ENCODE data around the gene CFAP141.
"Not testable (repeated sequence)": the region's sequence is repeated elsewhere in the genome, so short reads cannot be mapped to it uniquely, and the experiment has no call there.

CFAP141 gene

DNA sequence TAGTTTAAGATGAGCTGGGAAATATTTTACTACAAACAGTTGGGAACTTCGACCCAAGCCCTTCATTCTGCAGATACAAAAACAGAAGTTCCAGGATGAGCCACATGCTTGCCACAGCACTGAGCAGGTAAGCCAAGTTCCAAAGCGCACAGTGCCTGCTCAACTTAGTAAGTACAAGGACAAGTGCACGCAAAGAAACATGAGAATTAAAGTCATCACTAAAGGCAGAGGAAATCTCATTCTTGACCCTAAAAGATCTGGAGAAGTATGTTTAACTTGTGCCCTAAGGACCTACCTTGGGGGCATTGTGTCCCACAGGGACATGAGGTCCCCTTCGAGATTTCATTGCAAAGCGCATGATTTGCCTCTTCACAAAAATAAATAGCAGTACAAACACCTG, 13.4 kb upstream of the CFAP141 start:
- Histone ChIP-seq H3K9me3 (ENCODE audit: severe bottlenecking) (peaks cover 2% of the 10 kb centered on the region), H3K36me3 (peaks cover 82% of the 10 kb centered on the region), H3K4me3 (ENCODE audit: low read depth, low read length) (peak overlapping the region; percentile 80), H3K27me3 (ENCODE audit: insufficient read depth, low read depth, severe bottlenecking) (no peaks in the 10 kb centered on the region), H3K27ac (peak overlapping the region; percentile 97)
- DNase-seq: no peak
- TF ChIP-seq, protein P1, sequence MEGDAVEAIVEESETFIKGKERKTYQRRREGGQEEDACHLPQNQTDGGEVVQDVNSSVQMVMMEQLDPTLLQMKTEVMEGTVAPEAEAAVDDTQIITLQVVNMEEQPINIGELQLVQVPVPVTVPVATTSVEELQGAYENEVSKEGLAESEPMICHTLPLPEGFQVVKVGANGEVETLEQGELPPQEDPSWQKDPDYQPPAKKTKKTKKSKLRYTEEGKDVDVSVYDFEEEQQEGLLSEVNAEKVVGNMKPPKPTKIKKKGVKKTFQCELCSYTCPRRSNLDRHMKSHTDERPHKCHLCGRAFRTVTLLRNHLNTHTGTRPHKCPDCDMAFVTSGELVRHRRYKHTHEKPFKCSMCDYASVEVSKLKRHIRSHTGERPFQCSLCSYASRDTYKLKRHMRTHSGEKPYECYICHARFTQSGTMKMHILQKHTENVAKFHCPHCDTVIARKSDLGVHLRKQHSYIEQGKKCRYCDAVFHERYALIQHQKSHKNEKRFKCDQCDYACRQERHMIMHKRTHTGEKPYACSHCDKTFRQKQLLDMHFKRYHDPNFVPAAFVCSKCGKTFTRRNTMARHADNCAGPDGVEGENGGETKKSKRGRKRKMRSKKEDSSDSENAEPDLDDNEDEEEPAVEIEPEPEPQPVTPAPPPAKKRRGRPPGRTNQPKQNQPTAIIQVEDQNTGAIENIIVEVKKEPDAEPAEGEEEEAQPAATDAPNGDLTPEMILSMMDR (IDR thresholded peaks at IDR 0.05; ENCODE audit: low read depth, low read length): no peak

DNA sequence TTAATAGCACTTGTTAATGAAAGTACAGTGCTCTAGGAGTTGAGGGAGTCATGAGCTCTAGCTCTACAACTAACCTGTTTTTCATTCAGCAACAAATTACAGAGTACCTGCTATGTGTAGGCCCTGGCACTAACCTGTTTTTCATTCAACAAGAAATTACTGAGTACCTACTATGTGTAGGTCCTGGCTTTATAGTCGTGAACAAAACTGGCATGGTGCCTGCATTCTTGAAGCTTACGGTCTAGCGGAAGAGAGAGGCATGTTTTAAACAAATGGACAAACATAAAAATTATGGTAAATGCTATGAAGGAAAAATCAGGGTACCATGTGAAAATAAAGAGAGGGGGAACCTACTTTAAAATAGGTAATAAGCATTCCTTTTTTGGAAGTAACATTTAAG, 12.4 kb upstream of the CFAP141 start:
- H3K9me3 ChIP-seq (ENCODE audit: severe bottlenecking): peaks cover 2% of the 10 kb centered on the region
- H3K36me3 ChIP-seq: peaks cover 82% of the 10 kb centered on the region
- TF ChIP-seq, protein P1 (IDR thresholded peaks at IDR 0.05; ENCODE audit: low read depth, low read length): no peak
- H3K4me3 ChIP-seq (ENCODE audit: low read depth, low read length): no peak overlapping the region
- DNase-seq: no peak
- no peaks in the 10 kb centered on the region for H3K27me3 ChIP-seq (ENCODE audit: insufficient read depth, low read depth, severe bottlenecking)
- H3K27ac ChIP-seq: no peak overlapping the region

DNA sequence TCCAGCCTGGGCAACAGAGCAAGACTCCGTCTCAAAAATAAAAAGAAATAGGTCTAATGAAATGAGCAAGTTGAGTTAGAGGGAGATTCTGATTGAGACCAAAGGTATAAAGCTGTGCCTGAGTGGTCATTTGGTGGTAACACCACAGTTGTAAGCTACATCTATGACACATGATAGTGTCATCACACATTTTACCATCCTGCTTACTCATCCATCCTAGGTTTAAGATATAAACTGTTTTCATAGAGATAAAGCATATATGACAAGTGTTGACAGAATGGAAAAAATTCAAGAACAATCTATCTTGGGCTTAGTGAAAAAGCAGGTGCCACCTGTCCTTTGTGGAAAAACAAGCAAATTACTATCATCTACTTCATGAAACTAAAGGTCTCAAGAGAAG, 7.1 kb upstream of the CFAP141 start:
- no peak for DNase-seq
- Histone ChIP-seq H3K27me3 (ENCODE audit: insufficient read depth, low read depth, severe bottlenecking) (no peaks in the 10 kb centered on the region), H3K9me3 (ENCODE audit: severe bottlenecking) (no peaks in the 10 kb centered on the region), H3K27ac (no peak overlapping the region), H3K36me3 (peaks cover 93% of the 10 kb centered on the region), H3K4me3 (ENCODE audit: low read depth, low read length) (no peak overlapping the region)
- TF ChIP-seq, protein P1 (IDR thresholded peaks at IDR 0.05; ENCODE audit: low read depth, low read length): no peak

DNA sequence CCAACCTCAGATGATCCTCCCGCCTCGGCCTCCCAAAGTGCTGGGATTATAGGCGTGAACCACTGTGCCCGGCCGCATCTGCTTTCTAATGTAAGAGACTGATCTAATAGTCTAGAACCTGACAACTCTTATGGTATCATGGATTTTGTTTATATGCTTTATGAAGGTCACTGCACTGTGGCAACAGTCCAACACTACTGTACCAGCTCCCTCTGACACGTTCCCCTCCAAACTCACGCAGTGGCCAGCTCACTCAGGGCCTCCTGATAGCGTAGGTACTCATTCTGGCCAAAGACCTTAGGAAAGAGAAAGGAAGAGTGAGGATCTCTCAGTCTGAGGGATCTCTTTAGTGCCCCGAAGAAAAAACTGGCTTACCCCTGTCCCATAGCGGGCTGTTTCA, 6.0 kb upstream of the CFAP141 start:
- Histone ChIP-seq H3K27me3 (ENCODE audit: insufficient read depth, low read depth, severe bottlenecking) (no peaks in the 10 kb centered on the region), H3K4me3 (ENCODE audit: low read depth, low read length) (no peak overlapping the region), H3K36me3 (peaks cover 93% of the 10 kb centered on the region), H3K9me3 (ENCODE audit: severe bottlenecking) (no peaks in the 10 kb centered on the region), H3K27ac (no peak overlapping the region)
- TF ChIP-seq, protein P1 (IDR thresholded peaks at IDR 0.05; ENCODE audit: low read depth, low read length): no peak
- DNase-seq: no peak

DNA sequence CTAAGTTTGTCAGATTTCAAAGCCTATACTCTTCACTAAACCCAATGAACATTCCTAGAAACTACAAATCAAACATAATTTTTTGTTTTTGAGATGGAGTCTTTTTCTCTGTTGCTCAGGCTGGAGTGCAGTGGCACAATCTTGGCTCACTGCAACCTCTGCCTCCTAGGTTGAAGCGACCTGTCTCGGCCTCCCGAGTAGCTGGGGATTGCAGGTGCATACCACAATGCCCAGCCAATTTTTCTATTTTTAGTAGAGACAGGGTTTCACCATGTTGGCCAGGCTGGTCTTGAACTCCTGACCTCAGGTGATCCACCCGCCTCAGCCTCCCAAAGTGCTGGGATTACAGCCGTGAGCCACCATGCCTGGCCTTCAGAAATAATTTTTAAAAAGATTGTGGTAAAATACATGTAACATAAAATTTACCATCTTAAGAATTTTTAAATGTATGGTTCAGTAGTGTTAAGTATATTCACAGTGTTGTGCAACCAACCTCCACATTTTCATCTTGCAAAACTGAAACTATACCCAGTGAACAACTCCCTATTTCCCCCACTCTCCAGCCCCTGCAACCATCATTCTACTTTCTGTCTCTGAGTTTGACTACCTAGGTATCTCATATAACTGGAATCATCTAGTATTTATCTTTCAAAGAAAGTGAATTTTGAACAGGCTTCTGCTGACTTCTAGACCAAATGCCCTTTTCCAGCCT, 2.7 kb upstream of the CFAP141 start:
- no peaks in the 10 kb centered on the region for H3K27me3 ChIP-seq (ENCODE audit: insufficient read depth, low read depth, severe bottlenecking)
- H3K9me3 ChIP-seq (ENCODE audit: severe bottlenecking): no peaks in the 10 kb centered on the region
- DNase-seq: no peak
- H3K27ac ChIP-seq: no peak overlapping the region
- TF ChIP-seq, protein P1 (IDR thresholded peaks at IDR 0.05; ENCODE audit: low read depth, low read length): no peak
- H3K4me3 ChIP-seq (ENCODE audit: low read depth, low read length): no peak overlapping the region
- peaks cover 87% of the 10 kb centered on the region for H3K36me3 ChIP-seq

DNA sequence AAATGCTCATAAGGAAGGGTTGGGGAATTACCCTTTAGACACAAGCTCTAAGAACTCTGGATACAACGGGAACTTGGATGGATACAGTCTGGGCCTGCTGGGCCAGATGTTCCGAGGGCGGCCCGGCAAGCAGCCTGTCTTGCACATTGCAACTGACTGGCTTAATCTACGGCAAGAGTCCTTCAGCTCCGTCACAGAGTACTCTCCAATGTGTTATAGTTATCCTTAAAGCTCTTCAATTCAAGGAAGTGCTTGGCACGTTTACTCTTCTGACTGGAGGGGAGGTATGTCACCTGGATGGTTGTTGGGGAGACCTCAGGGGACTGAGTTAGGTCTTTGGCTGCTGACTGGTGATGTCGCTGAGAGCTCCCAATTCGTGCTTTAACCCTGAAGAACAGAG, 1.1 kb upstream of the CFAP141 start:
- TF ChIP-seq, protein P1 (IDR thresholded peaks at IDR 0.05; ENCODE audit: low read depth, low read length): no peak
- Histone ChIP-seq H3K36me3 (peaks cover 72% of the 10 kb centered on the region), H3K9me3 (ENCODE audit: severe bottlenecking) (no peaks in the 10 kb centered on the region), H3K27me3 (ENCODE audit: insufficient read depth, low read depth, severe bottlenecking) (no peaks in the 10 kb centered on the region), H3K4me3 (ENCODE audit: low read depth, low read length) (no peak overlapping the region), H3K27ac (no peak overlapping the region)
- no peak for DNase-seq

DNA sequence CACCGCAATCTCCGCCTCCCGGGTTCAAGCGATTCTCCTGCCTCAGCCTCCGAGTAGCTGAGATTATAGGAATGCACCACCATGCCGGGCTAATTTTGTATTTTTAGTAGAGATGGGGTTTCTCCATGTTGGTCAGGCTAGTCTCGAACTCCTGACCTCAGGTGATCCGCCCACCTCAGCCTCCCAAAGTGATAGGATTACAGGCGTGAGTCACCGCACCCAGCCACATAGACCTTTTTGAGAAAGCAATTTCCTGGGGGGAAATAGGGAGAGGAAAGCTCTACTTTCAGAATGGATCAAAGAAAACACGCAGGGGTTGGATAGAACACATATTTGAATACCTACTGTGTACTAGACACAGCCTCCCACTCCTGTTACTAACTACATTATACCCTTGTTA, 355 bp downstream of the CFAP141 start:
- H3K36me3 ChIP-seq: peaks cover 58% of the 10 kb centered on the region
- not testable (repeated sequence) for DNase-seq; H3K9me3 ChIP-seq (ENCODE audit: severe bottlenecking); H3K27me3 ChIP-seq (ENCODE audit: insufficient read depth, low read depth, severe bottlenecking); H3K27ac ChIP-seq; H3K4me3 ChIP-seq (ENCODE audit: low read depth, low read length)

Data from WERI-Rb-1 (cell line).